ENCODE measurements around the gene TBCK. TPM values are rescaled to one million over a fixed set of nuclear protein-coding genes. Genes with fewer than 3 reads are reported as not detected.

The TBCK gene
- total RNA-seq, 4 donors from 2014 or later: 46.5 to 55.3 (median 51.4) TPM

DNA sequence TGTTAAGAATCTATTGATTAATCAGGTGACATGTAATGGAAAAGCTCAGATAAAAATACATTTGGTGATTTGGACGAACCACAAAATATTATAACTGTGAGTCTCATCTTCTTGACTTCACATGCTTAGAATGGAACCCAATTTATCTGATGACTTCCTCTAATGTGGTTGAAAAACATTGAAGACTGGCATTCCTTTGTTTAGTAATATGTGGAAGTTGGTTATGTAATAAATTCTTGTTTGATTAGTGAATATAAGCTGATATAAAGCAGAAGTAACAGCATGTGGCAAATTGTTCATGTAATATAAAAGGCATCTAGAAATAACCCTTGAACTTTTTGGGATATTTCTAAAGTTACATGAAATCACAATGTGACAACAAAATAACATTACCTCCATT, 42.9 kb upstream of the TBCK start:
- Histone ChIP-seq H3K36me3 (no peaks in the 10 kb centered on the region), H3K9me3 (no peaks in the 10 kb centered on the region), H3K4me3 (no peak overlapping the region), H3K27ac (no peak overlapping the region), H3K27me3 (no peaks in the 10 kb centered on the region), H3K4me1 (no peaks in the 10 kb centered on the region)
- TF ChIP-seq POLR2A (IDR thresholded peaks at IDR 0.05) (no peak), EP300 (IDR thresholded peaks at IDR 0.05) (no peak)
- TF ChIP-seq, protein P1, sequence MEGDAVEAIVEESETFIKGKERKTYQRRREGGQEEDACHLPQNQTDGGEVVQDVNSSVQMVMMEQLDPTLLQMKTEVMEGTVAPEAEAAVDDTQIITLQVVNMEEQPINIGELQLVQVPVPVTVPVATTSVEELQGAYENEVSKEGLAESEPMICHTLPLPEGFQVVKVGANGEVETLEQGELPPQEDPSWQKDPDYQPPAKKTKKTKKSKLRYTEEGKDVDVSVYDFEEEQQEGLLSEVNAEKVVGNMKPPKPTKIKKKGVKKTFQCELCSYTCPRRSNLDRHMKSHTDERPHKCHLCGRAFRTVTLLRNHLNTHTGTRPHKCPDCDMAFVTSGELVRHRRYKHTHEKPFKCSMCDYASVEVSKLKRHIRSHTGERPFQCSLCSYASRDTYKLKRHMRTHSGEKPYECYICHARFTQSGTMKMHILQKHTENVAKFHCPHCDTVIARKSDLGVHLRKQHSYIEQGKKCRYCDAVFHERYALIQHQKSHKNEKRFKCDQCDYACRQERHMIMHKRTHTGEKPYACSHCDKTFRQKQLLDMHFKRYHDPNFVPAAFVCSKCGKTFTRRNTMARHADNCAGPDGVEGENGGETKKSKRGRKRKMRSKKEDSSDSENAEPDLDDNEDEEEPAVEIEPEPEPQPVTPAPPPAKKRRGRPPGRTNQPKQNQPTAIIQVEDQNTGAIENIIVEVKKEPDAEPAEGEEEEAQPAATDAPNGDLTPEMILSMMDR (IDR thresholded peaks at IDR 0.05): no peak
- 84 to 92% methylated on average over 1 of the region's 1 CpG for WGBS, 2 donors
- no peak for DNase-seq (ENCODE audit: low spot score in 2 of 2)

DNA sequence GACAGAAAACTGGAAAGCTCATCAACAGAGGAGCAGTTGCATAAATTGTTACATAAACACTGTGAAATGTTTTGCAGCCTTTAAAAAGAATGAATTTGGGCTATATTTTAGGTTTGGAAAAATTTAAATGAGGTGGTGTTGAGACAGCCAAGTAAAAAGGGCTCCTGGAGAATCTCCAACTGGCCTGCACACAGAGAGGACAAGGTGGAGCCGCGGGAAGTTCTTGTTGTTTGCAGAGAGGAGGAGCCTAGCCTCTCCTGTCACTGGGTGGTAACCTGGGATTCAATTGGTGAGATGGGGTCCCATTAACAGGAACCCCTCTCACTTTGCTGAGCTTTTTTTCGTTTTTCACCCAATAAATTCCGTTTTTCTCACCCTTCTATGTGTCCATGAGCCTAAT, 39.2 kb upstream of the TBCK start:
- H3K36me3 ChIP-seq: peaks cover 0 to 13% (median 0%) of the 10 kb centered on the region in 3 donors
- no peak overlapping the region for H3K27ac ChIP-seq
- no peaks in the 10 kb centered on the region for H3K27me3 ChIP-seq
- DNase-seq (ENCODE audit: low spot score in 2 of 2): no peak
- WGBS, 2 donors: 63 to 65% methylated on average over 4 of the region's 4 CpGs
- no peaks in the 10 kb centered on the region for H3K9me3 ChIP-seq
- peak overlapping the region in 1 of 4 donors; percentile 21 for H3K4me3 ChIP-seq
- no peaks in the 10 kb centered on the region for H3K4me1 ChIP-seq
- no peak for TF ChIP-seq EP300 (IDR thresholded peaks at IDR 0.05)
- TF ChIP-seq, protein P1 (IDR thresholded peaks at IDR 0.05): no peak
- no peak for TF ChIP-seq POLR2A (IDR thresholded peaks at IDR 0.05)

DNA sequence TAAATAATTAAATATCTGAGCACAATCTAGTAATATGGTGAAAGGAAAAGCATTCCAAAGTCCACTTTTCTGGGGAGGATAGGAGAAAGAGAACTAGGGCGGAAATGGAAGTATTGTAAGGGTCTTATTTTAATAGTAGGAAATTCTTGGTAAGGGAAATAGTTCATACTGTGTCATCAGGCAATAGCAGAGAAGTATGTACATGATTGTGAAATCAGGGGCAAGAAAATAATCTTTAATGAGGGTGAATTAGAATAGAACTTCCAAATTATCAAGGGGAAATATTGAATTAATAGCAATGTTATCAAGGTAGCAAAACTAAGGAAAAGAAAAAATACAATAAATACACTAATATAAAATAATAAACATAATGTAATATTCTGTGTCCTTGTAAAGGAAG, 37.8 kb upstream of the TBCK start:
- H3K9me3 ChIP-seq: no peaks in the 10 kb centered on the region
- H3K27ac ChIP-seq: no peak overlapping the region
- H3K4me1 ChIP-seq: no peaks in the 10 kb centered on the region
- H3K36me3 ChIP-seq: peaks cover 0 to 22% (median 0%) of the 10 kb centered on the region in 3 donors
- no peak overlapping the region for H3K4me3 ChIP-seq
- WGBS, 2 donors: 94 to 95% methylated on average over 1 of the region's 1 CpG
- no peaks in the 10 kb centered on the region for H3K27me3 ChIP-seq
- TF ChIP-seq POLR2A (IDR thresholded peaks at IDR 0.05): no peak
- TF ChIP-seq, protein P1 (IDR thresholded peaks at IDR 0.05): no peak
- no peak for TF ChIP-seq EP300 (IDR thresholded peaks at IDR 0.05)
- DNase-seq (ENCODE audit: low spot score in 2 of 2): no peak

DNA sequence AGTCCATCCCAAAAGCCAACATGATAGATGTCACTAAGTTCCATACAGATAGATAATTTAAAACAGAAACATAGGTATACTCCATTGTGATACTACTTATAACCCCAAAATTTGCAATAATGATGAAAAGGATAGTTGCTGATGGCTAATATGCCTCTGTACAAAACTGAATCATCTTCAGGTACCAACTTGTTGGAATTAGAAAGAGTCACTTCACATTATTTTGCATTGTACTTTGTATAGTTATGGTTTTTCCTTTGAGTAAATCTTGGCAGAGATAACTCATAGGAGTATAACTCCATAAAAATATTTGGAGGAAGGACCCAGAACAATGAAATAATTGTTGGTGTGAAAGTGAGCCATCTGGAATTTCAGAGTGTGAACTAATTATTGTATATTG, 35.0 kb upstream of the TBCK start:
- Histone ChIP-seq H3K27ac (no peak overlapping the region), H3K27me3 (no peaks in the 10 kb centered on the region), H3K4me3 (no peak overlapping the region), H3K4me1 (no peaks in the 10 kb centered on the region), H3K9me3 (no peaks in the 10 kb centered on the region), H3K36me3 (peaks cover 0 to 41% (median 0%) of the 10 kb centered on the region in 3 donors)
- TF ChIP-seq EP300 (IDR thresholded peaks at IDR 0.05): no peak
- TF ChIP-seq, protein P1 (IDR thresholded peaks at IDR 0.05): no peak
- DNase-seq (ENCODE audit: low spot score in 2 of 2): no peak

DNA sequence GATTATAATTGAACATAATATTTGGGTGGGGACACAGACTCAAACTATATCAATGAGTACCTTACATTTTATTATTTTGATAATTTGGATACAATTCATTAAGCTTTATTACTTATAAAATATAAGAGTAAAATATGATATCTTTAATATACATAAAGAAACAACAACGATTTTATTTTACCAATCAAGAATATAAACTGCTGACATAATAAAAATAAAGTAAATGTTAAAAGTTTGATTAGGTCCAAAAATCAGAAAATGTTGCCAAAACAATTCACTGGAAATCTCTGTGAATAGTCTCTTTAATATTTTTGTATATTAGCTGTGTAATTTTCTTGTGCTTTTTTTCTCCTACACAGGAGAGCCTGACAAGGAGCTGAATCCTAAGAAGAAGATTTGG, 31.2 kb upstream of the TBCK start:
- DNase-seq (ENCODE audit: low spot score in 2 of 2): no peak
- Histone ChIP-seq H3K4me1 (no peaks in the 10 kb centered on the region), H3K27me3 (no peaks in the 10 kb centered on the region), H3K27ac (no peak overlapping the region), H3K4me3 (no peak overlapping the region), H3K36me3 (peaks cover 0 to 31% (median 0%) of the 10 kb centered on the region in 3 donors), H3K9me3 (no peaks in the 10 kb centered on the region)
- 82 to 93% methylated on average over 1 of the region's 1 CpG for WGBS, 2 donors
- no peak for TF ChIP-seq POLR2A (IDR thresholded peaks at IDR 0.05)
- no peak for TF ChIP-seq EP300 (IDR thresholded peaks at IDR 0.05)

DNA sequence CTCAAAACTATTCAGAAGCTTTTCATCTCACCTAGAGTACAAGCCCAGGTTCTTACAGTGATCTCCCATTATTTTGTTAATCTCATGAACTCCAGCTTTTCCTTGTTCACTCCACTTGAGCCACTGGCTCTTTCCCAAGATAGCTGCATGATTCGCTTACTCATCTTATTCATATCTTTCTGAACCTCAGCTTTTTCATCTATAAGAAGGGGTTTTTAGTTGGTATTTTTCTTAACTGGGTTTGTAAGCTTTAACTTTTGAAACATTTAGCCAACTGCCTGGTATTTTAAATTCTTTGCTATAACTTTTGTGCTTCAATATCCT, 28.6 kb upstream of the TBCK start:
- no peaks in the 10 kb centered on the region for H3K27me3 ChIP-seq
- peaks cover 0 to 5% (median 0%) of the 10 kb centered on the region in 4 donors for H3K9me3 ChIP-seq
- no peak for DNase-seq (ENCODE audit: low spot score in 2 of 2)
- 80 to 85% methylated on average over 1 of the region's 1 CpG for WGBS, 2 donors
- no peak for TF ChIP-seq EP300 (IDR thresholded peaks at IDR 0.05)
- TF ChIP-seq POLR2A (IDR thresholded peaks at IDR 0.05): no peak
- TF ChIP-seq, protein P1 (IDR thresholded peaks at IDR 0.05): no peak
- H3K4me3 ChIP-seq: no peak overlapping the region
- no peak overlapping the region for H3K27ac ChIP-seq
- peaks cover 0 to 43% (median 0%) of the 10 kb centered on the region in 3 donors for H3K36me3 ChIP-seq
- H3K4me1 ChIP-seq: no peaks in the 10 kb centered on the region
